IMR-90 (cell line): Measurements from ENCODE around the gene NPR2. TPM values are rescaled to one million over a fixed set of nuclear protein-coding genes. Genes with fewer than 3 reads are reported as not detected.

Experiments used
- ATAC-seq: fragments of 200-7000 bp; cut with Tn5 transposase; 2 replicates; pipeline ENCODE4 v1.9.1; 2020; ENCODE audit warnings: low read depth, mild to moderate bottlenecking, moderate library complexity
- BruUV-seq: library from RNA; stranded (reverse); fragments of 400-500 nt; replicated peaks from 2 replicates; lab custom pipeline; 2021; lab: Mats Ljungman, UMichigan
- CTCF ChIA-PET: fragments of 300-600 bp; formaldehyde crosslinking; extraction: SDS; loops from one replicate; lab custom pipeline; 2021; ENCODE audit warnings: antibody characterized with exemption; lab: Yijun Ruan, JAX
- POLR2A ChIA-PET: fragments of 300-600 bp; sonication (Branson Sonifier 250); formaldehyde crosslinking; loops from one replicate; lab custom pipeline; 2022; ENCODE audit warnings: antibody characterized with exemption; ENCODE audit not compliant: unreplicated experiment; lab: Charles Lee
- DNase-seq: peaks from one replicate; pipeline ENCODE4 v3.0.0; 2013
- H2AFZ ChIP-seq: replicated peaks from 2 replicates; pipeline ENCODE3; 2013; ENCODE audit warnings: low read length, mild to moderate bottlenecking; ENCODE audit not compliant: poor library complexity
- H2AK5ac ChIP-seq: 2 replicates; pipeline ENCODE4 v1.6.1; 2013; ENCODE audit warnings: low read depth, low read length, inconsistent platforms
- H2AK9ac ChIP-seq: replicated peaks from 2 replicates; pipeline ENCODE3; 2013; ENCODE audit warnings: mild to moderate bottlenecking, low read depth, low read length, moderate library complexity; ENCODE audit not compliant: poor library complexity
- H2BK120ac ChIP-seq: 2 replicates; pipeline ENCODE4 v1.6.1; 2013; ENCODE audit warnings: low read depth, low read length, inconsistent platforms
- H2BK15ac ChIP-seq: 3 replicates; pipeline ENCODE4 v1.6.1; 2013; ENCODE audit warnings: low read depth, low read length, inconsistent platforms
- H2BK20ac ChIP-seq: 2 replicates; pipeline ENCODE4 v1.6.1; 2013; ENCODE audit warnings: low read depth, mild to moderate bottlenecking, inconsistent platforms, low read length, moderate library complexity
- H2BK5ac ChIP-seq: 2 replicates; pipeline ENCODE4 v1.6.1; 2013; ENCODE audit warnings: mild to moderate bottlenecking, low read depth, low read length, inconsistent platforms; ENCODE audit not compliant: poor library complexity, severe bottlenecking
- H3K14ac ChIP-seq: replicated peaks from 2 replicates; pipeline ENCODE4 v1.6.1; 2013; ENCODE audit warnings: low read depth, low read length, inconsistent platforms
- H3K18ac ChIP-seq: 2 replicates; pipeline ENCODE4 v1.6.1; 2013; ENCODE audit warnings: low read depth, low read length, control low read depth
- H3K23ac ChIP-seq: 2 replicates; pipeline ENCODE4 v1.6.1; 2013; ENCODE audit warnings: low read depth, low read length, inconsistent platforms
- H3K27ac ChIP-seq: 2 replicates; pipeline ENCODE4 v1.5.1; 2013; ENCODE audit warnings: mild to moderate bottlenecking, control low read depth, low read length; ENCODE audit not compliant: insufficient read depth
- H3K27me3 ChIP-seq: 2 replicates; pipeline ENCODE4 v1.6.1; 2013; ENCODE audit warnings: low read length; ENCODE audit not compliant: control insufficient read depth, insufficient read depth
- H3K36me3 ChIP-seq: 2 replicates; pipeline ENCODE4 v1.6.1; 2013; ENCODE audit warnings: low read length, mixed read lengths; ENCODE audit not compliant: control insufficient read depth, insufficient read depth
- H3K4ac ChIP-seq: 2 replicates; pipeline ENCODE4 v1.6.1; 2013; ENCODE audit warnings: low read depth, low read length, inconsistent platforms
- H3K4me1 ChIP-seq: 2 replicates; pipeline ENCODE4 v1.6.1; 2013; ENCODE audit warnings: low read length, mixed read lengths; ENCODE audit not compliant: control insufficient read depth, insufficient read depth
- H3K4me2 ChIP-seq: 2 replicates; pipeline ENCODE4 v1.6.1; 2013; ENCODE audit warnings: low read depth, mild to moderate bottlenecking, control low read depth, low read length, moderate library complexity
- H3K4me3 ChIP-seq: 2 replicates; pipeline ENCODE4 v1.5.1; 2013; ENCODE audit warnings: low read depth, mild to moderate bottlenecking, control low read depth, low read length, moderate library complexity; ENCODE audit not compliant: insufficient read depth
- H3K56ac ChIP-seq: 2 replicates; pipeline ENCODE4 v1.6.1; 2013; ENCODE audit warnings: low read length, inconsistent platforms; ENCODE audit not compliant: insufficient read depth; ENCODE audit errors: extremely low read depth
- H3K79me1 ChIP-seq, 2 experiments: 2 replicates each; pipeline ENCODE4 v1.6.1; 2013; ENCODE audit warnings: low read length in 2 of 2, inconsistent platforms in 1 of 2, low read depth in 1 of 2
- H3K9ac ChIP-seq: 2 replicates; pipeline ENCODE4 v1.6.1; 2013; ENCODE audit warnings: low read depth, low read length, control low read depth
- H3K9me1 ChIP-seq: 2 replicates; pipeline ENCODE4 v1.6.1; 2013; ENCODE audit warnings: low read length, inconsistent platforms; ENCODE audit not compliant: insufficient read depth
- H3K9me3 ChIP-seq: 2 replicates; pipeline ENCODE4 v1.6.1; 2013; ENCODE audit warnings: low read length; ENCODE audit not compliant: control insufficient read depth, insufficient read depth
- H4K20me1 ChIP-seq: 2 replicates; pipeline ENCODE4 v1.6.1; 2013; ENCODE audit warnings: low read length, inconsistent platforms; ENCODE audit not compliant: insufficient read depth
- H4K5ac ChIP-seq: 2 replicates; pipeline ENCODE4 v1.6.1; 2013; ENCODE audit warnings: mild to moderate bottlenecking, low read depth, low read length, control low read depth
- H4K8ac ChIP-seq, 2 experiments: 2 replicates each; pipeline ENCODE4 v1.6.1; 2013; ENCODE audit warnings: low read depth in 2 of 2, low read length in 2 of 2, control low read depth in 1 of 2, inconsistent platforms in 1 of 2
- H4K91ac ChIP-seq: 2 replicates; pipeline ENCODE4 v1.6.1; 2013; ENCODE audit warnings: low read depth, low read length, inconsistent platforms; ENCODE audit not compliant: insufficient read depth
- BHLHE40 ChIP-seq: fragments of 150-350 bp; IDR thresholded peaks from 2 replicates; pipeline ENCODE4 v1.6.1; 2016; ENCODE audit warnings: mild to moderate bottlenecking, low read depth, low read length
- CEBPB ChIP-seq: IDR thresholded peaks from 2 replicates; pipeline ENCODE4 v1.6.1; 2012; ENCODE audit warnings: low read depth, low read length, improper control_type of control experiment
- CHD1 ChIP-seq: IDR thresholded peaks from 2 replicates; pipeline ENCODE4 v1.6.1; 2012; ENCODE audit warnings: low read depth, low read length, improper control_type of control experiment
- CTCF ChIP-seq: conservative IDR thresholded peaks from 2 replicates; pipeline ENCODE4 v1.5.1; 2012; ENCODE audit warnings: mild to moderate bottlenecking, low read depth, low read length, improper control_type of control experiment
- FOS ChIP-seq: fragments of 150-350 bp; IDR thresholded peaks from 2 replicates; pipeline ENCODE4 v1.6.1; 2016; ENCODE audit warnings: low read depth, low read length
- MAFK ChIP-seq: IDR thresholded peaks from 2 replicates; pipeline ENCODE4 v1.6.1; 2012; ENCODE audit warnings: low read depth, low read length, improper control_type of control experiment
- MAZ ChIP-seq: IDR thresholded peaks from 2 replicates; pipeline ENCODE4 v1.6.1; 2012; ENCODE audit warnings: low read depth, mild to moderate bottlenecking, low read length, improper control_type of control experiment, moderate library complexity, borderline replicate concordance
- MXI1 ChIP-seq: IDR thresholded peaks from 2 replicates; pipeline ENCODE4 v1.6.1; 2012; ENCODE audit warnings: low read depth, mild to moderate bottlenecking, low read length, moderate library complexity, borderline replicate concordance
- POLR2A ChIP-seq: IDR thresholded peaks from 2 replicates; pipeline ENCODE4 v1.6.1; 2012; ENCODE audit warnings: mild to moderate bottlenecking, low read depth, low read length
- RCOR1 ChIP-seq: IDR thresholded peaks from 2 replicates; pipeline ENCODE4 v1.6.1; 2012; ENCODE audit warnings: mild to moderate bottlenecking, low read length, improper control_type of control experiment; ENCODE audit not compliant: insufficient replicate concordance
- RFX5 ChIP-seq: IDR thresholded peaks from 2 replicates; pipeline ENCODE4 v1.8.0; 2012; ENCODE audit warnings: low read depth, mild to moderate bottlenecking, low read length, moderate library complexity
- SMC3 ChIP-seq: fragments of 150-350 bp; IDR thresholded peaks from 2 replicates; pipeline ENCODE4 v1.6.1; 2016; ENCODE audit warnings: low read depth, mild to moderate bottlenecking, antibody characterized with exemption, low read length, moderate library complexity
- WGBS, 2 experiments: methylation state at CpG; one replicate each; pipeline versions ENCODE4 v1.1.5 to v1.1.7; 2013; ENCODE audit warnings: missing lambda C conversion rate in 2 of 2; ENCODE audit not compliant: insufficient read length in 1 of 2; ENCODE audit errors: extremely low coverage in 2 of 2; 5-methylcytosine and 5-hydroxymethylcytosine counted together
- dilution Hi-C: fragments of 300-500 bp; cut with HindIII; formaldehyde crosslinking; loops from one replicate; pipeline ENCODE4 v1.14.3; 2018; ENCODE audit warnings: low sequenced_read_pairs; ENCODE audit not compliant: unreplicated experiment
- in situ Hi-C: fragments of 300-500 bp; cut with MboI; formaldehyde crosslinking; loops from 3 replicates; pipeline ENCODE4 v1.14.3; 2019; ENCODE audit warnings: low sequenced_read_pairs, inconsistent platforms, mixed read lengths
- intact Hi-C: fragments of 100-400 bp; cut with micrococcal nuclease; formaldehyde crosslinking; loops from 2 replicates; pipeline ENCODE4 v1.10.0; 2022
- polyA plus RNA-seq, 3 experiments: library from polyadenylated mRNA; depleted of rRNA; stranded (reverse); fragments of >200 nt; gene quantifications; 2 replicates each; pipeline ENCODE4 v1.2.3, GENCODE V29; 2012; ENCODE audit warnings: low replicate concordance in 1 of 3
- total RNA-seq: library from RNA; depleted of rRNA; stranded (reverse); fragments of >200 nt; gene quantifications from 2 replicates; pipeline ENCODE4 v1.2.3, GENCODE V29; 2012
- TF ChIP-seq, protein P1 (sequence below): fragments of 150-350 bp; IDR thresholded peaks from 2 replicates; pipeline ENCODE4 v1.6.1; 2017; ENCODE audit warnings: mild to moderate bottlenecking, antibody characterized with exemption, low read length, low read depth
- TF ChIP-seq, protein P2 (sequence below): fragments of 150-350 bp; IDR thresholded peaks from 2 replicates; pipeline ENCODE4 v1.6.1; 2016; ENCODE audit warnings: low read depth, mild to moderate bottlenecking, low read length, moderate library complexity, borderline replicate concordance

NPR2 gene
- total and polyA plus RNA-seq, 2 of the 4 experiments (the other 2 are of a cell fraction), result 5.2 to 35.7 TPM

GRCh38 chr9:35811381-35812024, 20.1 kb downstream of the NPR2 start:
- 18% methylated on average over 9 of the region's 12 CpGs; no CpG with 5 or more reads in 1 of the 2 experiments for WGBS, 2 experiments
- ATAC-seq (no peak), DNase-seq (no peak)
- Histone ChIP-seq H2BK120ac (no peak overlapping the region), H2BK20ac (no peak overlapping the region), H3K79me1 (peaks cover 10 to 21% of the 10 kb centered on the region in 2 experiments; a peak in 3 of 4 replicates), H2AFZ (peak overlapping the region; percentile 91), H3K9me1 (peaks cover 6% of the 10 kb centered on the region; the same call in 1 of the 2 replicates), H3K9ac (0 out of 2 replicates have a peak overlapping the region, but pooled peaks have one; percentile 22), H3K4me2 (peak overlapping the region; percentile 92), H4K20me1 (peaks cover 5% of the 10 kb centered on the region), H2AK9ac (peak overlapping the region; percentile 10), H3K4ac (no peak overlapping the region), H3K4me1 (no peaks in the 10 kb centered on the region; the same call in 1 of the 2 replicates), H3K4me3 (peak overlapping the region; percentile 60), H2BK15ac (no peak overlapping the region), H3K56ac (no peak overlapping the region), H3K36me3 (peaks cover 19% of the 10 kb centered on the region), H2AK5ac (no peak overlapping the region), H3K23ac (no peak overlapping the region), H3K27ac (no peak overlapping the region), H4K8ac (peak overlapping the region in 1 of 2 experiments; percentile 59; a peak in 1 of 4 replicates), H4K91ac (no peak overlapping the region), H4K5ac (no peak overlapping the region), H3K27me3 (no peaks in the 10 kb centered on the region), H3K14ac (no peak overlapping the region), H3K9me3 (no peaks in the 10 kb centered on the region), H2BK5ac (no peak overlapping the region), H3K18ac (no peak overlapping the region)
- ChIA-PET CTCF (interaction anchor here (0.8 to 1.3 kb wide), 4 partner anchors 15 to 134 kb away, joined by 3 to 4 read pairs (median 4); no protein-coding TSS in a partner anchor), POLR2A (interaction anchor here (0.9 kb wide), 1 partner anchor 16 kb away, joined by 4 read pairs; no protein-coding TSS in a partner anchor)
- intact Hi-C loops (loop anchor here (2.0 to 10.0 kb wide), 2 partner anchors 21 to 157 kb away; partner anchors contain the start of genes CCDC107, NPR2, RMRP and SIT1), dilution Hi-C loops (no loop called here), in situ Hi-C loops (no loop called here)
- BruUV-seq, result no TSS peak
- TF ChIP-seq CHD1 (no peak), RCOR1 (no peak), BHLHE40 (no peak), CEBPB (no peak), MAZ (no peak), SMC3 (no peak), MAFK (no peak), RFX5 (no peak), MXI1 (no peak), CTCF (no peak), FOS (no peak), POLR2A (no peak)
- TF ChIP-seq, protein P1, sequence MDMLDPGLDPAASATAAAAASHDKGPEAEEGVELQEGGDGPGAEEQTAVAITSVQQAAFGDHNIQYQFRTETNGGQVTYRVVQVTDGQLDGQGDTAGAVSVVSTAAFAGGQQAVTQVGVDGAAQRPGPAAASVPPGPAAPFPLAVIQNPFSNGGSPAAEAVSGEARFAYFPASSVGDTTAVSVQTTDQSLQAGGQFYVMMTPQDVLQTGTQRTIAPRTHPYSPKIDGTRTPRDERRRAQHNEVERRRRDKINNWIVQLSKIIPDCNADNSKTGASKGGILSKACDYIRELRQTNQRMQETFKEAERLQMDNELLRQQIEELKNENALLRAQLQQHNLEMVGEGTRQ, result no peak
- TF ChIP-seq, protein P2, sequence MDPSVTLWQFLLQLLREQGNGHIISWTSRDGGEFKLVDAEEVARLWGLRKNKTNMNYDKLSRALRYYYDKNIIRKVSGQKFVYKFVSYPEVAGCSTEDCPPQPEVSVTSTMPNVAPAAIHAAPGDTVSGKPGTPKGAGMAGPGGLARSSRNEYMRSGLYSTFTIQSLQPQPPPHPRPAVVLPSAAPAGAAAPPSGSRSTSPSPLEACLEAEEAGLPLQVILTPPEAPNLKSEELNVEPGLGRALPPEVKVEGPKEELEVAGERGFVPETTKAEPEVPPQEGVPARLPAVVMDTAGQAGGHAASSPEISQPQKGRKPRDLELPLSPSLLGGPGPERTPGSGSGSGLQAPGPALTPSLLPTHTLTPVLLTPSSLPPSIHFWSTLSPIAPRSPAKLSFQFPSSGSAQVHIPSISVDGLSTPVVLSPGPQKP, result no peak
